Right forelimb (tissue), 1 donor: Measurements from ENCODE around the gene DET1.
"Not testable (repeated sequence)": the region's sequence is repeated elsewhere in the genome, so short reads cannot be mapped to it uniquely, and the experiment has no call there.

ENCODE experiments used
- DNase-seq: peaks from one replicate; pipeline ENCODE4 v3.0.0-alpha.2; 2018

Gene DET1

DNA sequence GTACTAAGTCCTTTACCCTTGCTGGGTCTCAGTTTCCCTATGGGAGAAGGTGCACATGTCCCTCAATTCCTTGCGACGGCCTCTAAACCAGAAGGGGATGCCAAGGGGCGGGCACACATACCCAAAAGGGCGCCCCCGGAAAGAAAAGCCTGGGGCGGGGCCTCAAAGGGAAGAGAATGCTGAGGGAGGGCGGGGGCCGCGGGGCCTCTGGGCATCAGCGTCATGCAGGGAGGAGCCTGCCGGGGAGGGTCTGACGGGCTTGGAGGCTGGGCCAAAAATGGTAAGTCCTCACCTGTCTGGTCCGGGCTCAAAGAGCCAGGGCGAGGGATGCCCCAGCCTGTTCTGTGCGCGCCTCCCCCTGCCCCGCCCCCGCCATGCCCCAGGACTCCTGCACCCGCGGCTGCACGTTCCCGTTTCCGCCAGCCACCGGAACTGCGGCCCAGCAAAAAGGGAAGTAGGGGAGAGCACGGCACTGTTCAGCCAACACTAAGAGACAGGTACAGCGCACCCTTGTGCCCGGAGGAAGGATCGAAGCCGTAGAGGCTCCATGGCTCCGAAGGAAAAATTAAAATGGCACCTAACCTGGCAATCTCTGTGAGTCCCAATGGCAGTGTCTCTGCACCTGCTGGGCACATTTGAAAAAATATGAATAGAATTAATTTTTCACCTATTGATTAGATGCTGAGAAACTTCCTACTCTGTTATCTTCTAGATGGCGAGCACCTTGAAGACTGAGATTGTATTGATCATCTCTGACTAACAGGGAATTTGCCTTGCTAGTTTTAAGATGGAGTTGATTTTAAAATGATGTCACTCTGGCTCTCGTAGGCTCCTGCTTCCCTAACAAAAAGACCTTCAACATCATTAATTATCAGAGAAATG lies at the start of gene DET1:
Gene DET1 (minus strand): TSS at position 434 of the 882 bp plus-strand sequence. CDS start 14,976 bp downstream, outside the sequence.
- DNase-seq: peak; percentile 94

DNA sequence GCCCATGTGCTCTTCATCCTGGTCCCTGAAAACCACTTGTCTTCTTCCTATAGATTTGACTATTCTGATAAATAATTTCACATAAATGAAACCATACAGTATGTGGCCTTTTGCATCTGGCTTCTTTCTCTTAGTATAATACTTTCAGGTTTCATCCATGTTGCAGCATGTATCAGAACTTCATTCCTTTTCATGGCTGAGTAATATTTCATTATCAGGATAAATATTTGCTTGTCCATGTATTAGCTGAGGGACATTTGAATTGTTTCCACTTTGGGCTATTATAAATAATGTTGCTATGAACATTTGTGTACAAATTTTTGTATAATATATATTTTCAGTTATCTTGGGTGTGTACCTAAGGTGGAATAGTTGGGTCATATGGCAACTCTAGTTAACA lies 44.9 kb upstream of the DET1 start:
- no peak for DNase-seq

DNA sequence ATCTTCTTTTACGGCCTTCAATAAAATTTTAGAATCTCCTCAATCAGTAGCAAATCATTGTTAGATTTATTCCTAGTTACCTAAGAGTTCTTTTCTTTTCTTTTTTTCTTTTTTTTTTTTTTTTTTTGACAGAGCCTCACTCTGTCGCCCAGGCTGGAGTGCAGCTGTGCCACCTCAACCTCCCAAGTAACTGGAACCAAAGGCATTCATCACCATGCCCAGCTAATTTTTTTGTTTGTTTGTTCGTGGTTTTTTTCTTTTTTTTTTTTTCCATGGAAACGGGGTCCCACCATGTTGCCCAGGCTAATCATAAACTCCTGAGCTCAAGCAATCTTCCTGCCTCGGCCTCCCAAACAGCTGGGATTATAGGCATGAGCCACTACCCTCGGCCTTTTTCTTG lies 44.3 kb upstream of the DET1 start:
- no peak for DNase-seq

GRCh38 chr15:88586401-88587162 lies 40.1 kb upstream of the DET1 start:
- DNase-seq: no peak

- DNase-seq: no peak
Measured at GRCh38 chr15:88580532-88580931, 34.1 kb upstream of the DET1 start.

- no peak for DNase-seq
Measured at GRCh38 chr15:88579322-88579721, 32.8 kb upstream of the DET1 start.

GRCh38 chr15:88574655-88575054 lies 28.2 kb upstream of the DET1 start:
- no peak for DNase-seq

DNA sequence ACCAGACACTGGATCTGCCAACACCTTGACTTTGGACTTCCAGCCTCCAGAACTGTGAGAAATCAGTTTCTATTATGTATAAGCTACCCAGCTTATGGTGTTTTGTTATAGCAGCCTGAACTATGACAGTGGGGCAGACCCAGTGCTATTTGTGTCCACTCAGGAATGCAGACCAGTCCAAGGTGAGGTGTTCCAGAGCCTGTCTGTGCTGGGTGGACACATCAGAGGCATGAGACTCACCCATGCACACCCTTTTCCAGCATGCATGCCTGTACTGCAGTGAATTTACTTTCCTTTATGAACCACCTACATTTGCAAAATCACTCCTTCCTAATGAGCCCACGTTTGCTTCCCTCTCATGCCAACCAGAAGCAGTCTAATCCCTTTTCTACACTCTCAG lies 27.6 kb upstream of the DET1 start:
- DNase-seq: no peak

GRCh38 chr15:88571852-88572259 lies 25.4 kb upstream of the DET1 start:
- no peak for DNase-seq

- DNase-seq: no peak
Measured at GRCh38 chr15:88571153-88571851, 24.8 kb upstream of the DET1 start.

- DNase-seq: no peak
Measured at GRCh38 chr15:88568589-88568988, 22.1 kb upstream of the DET1 start.

DNA sequence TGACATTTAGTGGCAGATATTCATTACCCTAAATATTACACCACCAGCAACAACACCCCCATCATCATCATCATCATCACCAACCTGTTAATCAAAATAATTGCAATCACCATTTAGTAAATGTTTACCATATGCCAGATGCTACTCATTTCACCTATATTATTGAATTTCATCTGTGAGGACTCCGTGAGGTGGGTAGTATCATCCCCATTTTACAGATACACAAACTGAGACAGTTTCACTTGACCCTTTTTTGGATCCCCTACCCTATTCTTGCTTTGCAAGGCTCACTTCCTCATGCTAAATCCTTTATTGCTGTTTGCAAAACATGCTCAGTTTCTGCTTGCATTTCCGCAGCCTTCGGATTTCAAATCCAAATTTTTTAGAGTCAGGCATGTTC lies 18.3 kb upstream of the DET1 start:
- DNase-seq: no peak

DNA sequence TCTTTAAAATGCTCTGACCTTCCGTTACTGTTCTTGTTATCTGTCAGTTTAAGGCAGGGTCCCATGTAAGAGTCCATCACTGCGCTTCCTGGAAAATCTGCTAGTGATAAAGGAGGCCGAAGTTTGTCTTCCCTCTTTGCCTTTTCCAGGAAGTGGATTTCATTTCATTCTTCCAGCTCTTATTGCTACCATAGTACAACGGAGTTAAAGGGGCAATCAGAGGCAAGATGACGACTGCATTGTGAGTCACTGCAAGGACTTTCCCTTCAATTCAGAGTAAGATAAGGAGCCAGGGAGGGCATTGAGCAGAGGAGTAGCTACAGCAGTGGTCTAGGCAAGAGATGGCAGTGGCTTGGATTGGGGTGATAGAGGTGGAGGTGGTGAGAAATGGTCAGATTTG lies 17.2 kb upstream of the DET1 start:
- no peak for DNase-seq

DNA sequence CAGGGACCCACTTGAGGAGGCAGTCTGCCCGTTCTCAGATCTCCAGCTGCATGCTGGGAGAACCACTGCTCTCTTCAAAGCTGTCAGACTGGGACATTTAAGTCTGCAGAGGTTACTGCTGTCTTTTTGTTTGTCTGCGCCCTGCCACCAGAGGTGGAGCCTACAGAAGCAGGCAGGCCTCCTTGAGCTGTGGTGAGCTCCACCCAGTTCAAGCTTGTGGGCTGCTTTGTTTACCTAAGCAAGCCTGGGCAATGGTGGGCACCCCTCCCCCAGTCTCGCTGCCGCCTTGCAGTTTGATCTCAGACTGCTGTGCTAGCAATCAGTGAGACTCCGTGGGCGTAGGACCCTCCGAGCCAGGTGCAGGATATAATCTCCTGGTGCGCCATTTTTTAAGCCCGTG lies 13.1 kb upstream of the DET1 start:
- DNase-seq: not testable (repeated sequence)

- DNase-seq: not testable (repeated sequence)
Measured at GRCh38 chr15:88558026-88558425, 11.5 kb upstream of the DET1 start.

GRCh38 chr15:88548009-88548408 lies 1.5 kb upstream of the DET1 start:
- DNase-seq: not testable (repeated sequence)

GRCh38 chr15:88545578-88546247 lies 768 bp downstream of the DET1 start:
- DNase-seq: not testable (repeated sequence)

GRCh38 chr15:88543065-88543776 lies 3.3 kb downstream of the DET1 start:
- DNase-seq: no peak

GRCh38 chr15:88542342-88542733 lies 4.1 kb downstream of the DET1 start:
- no peak for DNase-seq

GRCh38 chr15:88541709-88542341 lies 4.7 kb downstream of the DET1 start:
- DNase-seq: no peak

- DNase-seq: not testable (repeated sequence)
Measured at GRCh38 chr15:88541111-88541510, 5.4 kb downstream of the DET1 start.

- not testable (repeated sequence) for DNase-seq
Measured at GRCh38 chr15:88540350-88540749, 6.1 kb downstream of the DET1 start.
